HUES64 (cell line): Measurements from ENCODE around the gene FXYD5.

Source experiments
- H3K27ac ChIP-seq: 2 replicates; pipeline ENCODE4 v1.7.0; 2013; ENCODE audit warnings: low read depth, low read length, inconsistent platforms
- H3K27me3 ChIP-seq: 2 replicates; pipeline ENCODE4 v1.6.1; 2013; ENCODE audit warnings: mild to moderate bottlenecking, low read length; ENCODE audit not compliant: insufficient read depth
- H3K36me3 ChIP-seq: 2 replicates; pipeline ENCODE4 v1.6.1; 2013; ENCODE audit warnings: mild to moderate bottlenecking, low read length; ENCODE audit not compliant: insufficient read depth
- H3K4me1 ChIP-seq: 2 replicates; pipeline ENCODE4 v1.6.1; 2013; ENCODE audit warnings: mild to moderate bottlenecking, low read length, moderate library complexity; ENCODE audit not compliant: insufficient read depth
- H3K4me3 ChIP-seq: 2 replicates; pipeline ENCODE4 v1.5.1; 2013; ENCODE audit warnings: mild to moderate bottlenecking, low read length, moderate library complexity
- H3K9ac ChIP-seq: 2 replicates; pipeline ENCODE4 v1.6.1; 2013; ENCODE audit warnings: mild to moderate bottlenecking, low read depth, low read length
- H3K9me3 ChIP-seq: 2 replicates; pipeline ENCODE4 v1.6.1; 2013; ENCODE audit warnings: low read depth, low read length; ENCODE audit not compliant: insufficient read depth
- WGBS: fragments of 150-250, 120-280 bp; methylation state at CpG from one replicate; pipeline ENCODE4 v1.1.7; 2013; ENCODE audit warnings: missing lambda C conversion rate; 5-methylcytosine and 5-hydroxymethylcytosine counted together

Gene FXYD5

DNA sequence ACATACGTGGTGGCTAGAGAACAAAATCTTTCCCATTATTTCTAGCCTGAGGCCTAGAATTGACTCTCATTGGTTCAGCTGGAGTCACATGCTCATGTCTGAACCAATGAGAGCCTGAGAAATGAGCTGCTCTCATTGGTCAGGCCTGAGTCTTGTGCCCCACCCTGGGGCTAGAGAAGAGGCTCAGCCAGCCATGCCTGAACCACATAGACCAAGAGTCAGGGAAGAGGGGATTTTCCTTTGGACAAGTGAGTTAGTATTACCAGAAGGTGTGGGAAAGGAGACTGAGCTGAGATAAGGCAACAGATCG is 6.9 kb downstream of the FXYD5 start:
- peaks cover 11% of the 10 kb centered on the region; the same call in 1 of the 2 replicates for H3K9me3 ChIP-seq
- H3K36me3 ChIP-seq: peaks cover 93% of the 10 kb centered on the region
- H3K9ac ChIP-seq: no peak overlapping the region
- 92% methylated on average over 2 of the region's 2 CpGs for WGBS
- no peak overlapping the region for H3K27ac ChIP-seq
- no peaks in the 10 kb centered on the region for H3K27me3 ChIP-seq
- H3K4me1 ChIP-seq: no peaks in the 10 kb centered on the region
- no peak overlapping the region for H3K4me3 ChIP-seq

DNA sequence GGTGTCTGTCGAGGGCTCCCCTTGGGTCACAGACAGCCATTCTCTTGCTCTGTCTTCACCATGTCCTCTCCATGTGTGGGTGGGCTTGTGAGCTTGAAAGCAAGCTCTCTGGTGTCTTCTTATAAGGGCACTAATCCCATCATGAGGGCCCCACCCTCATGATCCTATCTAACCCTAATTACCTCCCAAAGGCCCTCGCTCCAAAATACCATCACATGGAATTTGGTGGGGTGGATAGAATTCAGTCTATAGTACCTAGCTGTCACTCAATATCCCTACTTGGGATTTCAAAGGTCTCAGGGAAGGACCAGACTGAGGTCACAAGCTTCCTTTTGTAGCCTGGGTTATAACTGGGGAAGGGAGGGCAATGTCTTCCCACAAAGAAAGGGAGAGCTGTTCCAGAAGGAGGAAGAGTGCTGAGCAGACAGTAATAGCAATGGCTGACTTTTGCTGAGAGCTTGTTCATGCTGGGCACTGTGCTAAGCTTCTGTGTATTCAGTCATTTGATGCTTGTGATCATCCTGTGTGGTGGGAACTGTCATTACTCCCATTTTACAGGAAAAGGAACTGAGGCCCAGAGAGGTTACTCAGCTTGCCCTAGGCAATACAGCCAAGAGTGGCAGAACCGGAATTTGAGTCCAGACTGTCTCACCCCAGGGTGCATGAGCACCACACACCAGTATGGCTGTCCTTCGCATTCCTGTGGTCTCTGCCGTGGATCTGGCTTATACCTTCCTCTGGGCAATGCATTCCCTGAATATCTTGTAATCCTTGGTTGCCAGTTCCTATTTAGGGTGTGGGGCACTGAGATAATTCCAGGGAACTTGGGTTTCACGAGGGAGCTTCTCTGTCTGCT is 8.2 kb downstream of the FXYD5 start:
- Histone ChIP-seq H3K9me3 (peaks cover 13% of the 10 kb centered on the region; the same call in 1 of the 2 replicates), H3K27me3 (no peaks in the 10 kb centered on the region), H3K27ac (no peak overlapping the region), H3K9ac (no peak overlapping the region), H3K4me1 (no peaks in the 10 kb centered on the region), H3K36me3 (peaks cover 99% of the 10 kb centered on the region), H3K4me3 (no peak overlapping the region)
- WGBS: 90% methylated on average over 5 of the region's 6 CpGs

DNA sequence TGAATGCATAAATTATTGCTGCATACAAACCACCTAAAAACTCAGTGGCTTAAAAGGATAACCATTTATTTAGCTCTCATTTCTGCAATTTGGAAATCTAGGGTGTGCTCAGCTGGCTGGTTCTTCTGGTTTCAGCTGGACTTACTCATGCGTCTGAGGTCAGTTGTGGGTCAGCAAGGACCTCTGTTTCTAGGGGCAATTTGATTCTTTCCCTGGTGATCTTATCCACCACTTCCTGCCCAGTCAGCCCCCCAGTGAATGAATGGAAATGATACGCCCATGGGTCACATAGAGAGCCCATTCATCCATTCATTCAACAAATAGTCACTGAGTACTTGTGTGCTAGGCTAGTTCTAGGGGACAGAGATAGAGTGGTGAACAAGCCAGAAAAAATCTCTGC is 9.9 kb downstream of the FXYD5 start:
- Histone ChIP-seq H3K4me3 (no peak overlapping the region), H3K27me3 (no peaks in the 10 kb centered on the region), H3K9ac (no peak overlapping the region), H3K36me3 (peaks cover 88% of the 10 kb centered on the region), H3K9me3 (peaks cover 13% of the 10 kb centered on the region; the same call in 1 of the 2 replicates), H3K4me1 (no peaks in the 10 kb centered on the region), H3K27ac (no peak overlapping the region)
- WGBS: 91% methylated on average over 1 of the region's 2 CpGs

DNA sequence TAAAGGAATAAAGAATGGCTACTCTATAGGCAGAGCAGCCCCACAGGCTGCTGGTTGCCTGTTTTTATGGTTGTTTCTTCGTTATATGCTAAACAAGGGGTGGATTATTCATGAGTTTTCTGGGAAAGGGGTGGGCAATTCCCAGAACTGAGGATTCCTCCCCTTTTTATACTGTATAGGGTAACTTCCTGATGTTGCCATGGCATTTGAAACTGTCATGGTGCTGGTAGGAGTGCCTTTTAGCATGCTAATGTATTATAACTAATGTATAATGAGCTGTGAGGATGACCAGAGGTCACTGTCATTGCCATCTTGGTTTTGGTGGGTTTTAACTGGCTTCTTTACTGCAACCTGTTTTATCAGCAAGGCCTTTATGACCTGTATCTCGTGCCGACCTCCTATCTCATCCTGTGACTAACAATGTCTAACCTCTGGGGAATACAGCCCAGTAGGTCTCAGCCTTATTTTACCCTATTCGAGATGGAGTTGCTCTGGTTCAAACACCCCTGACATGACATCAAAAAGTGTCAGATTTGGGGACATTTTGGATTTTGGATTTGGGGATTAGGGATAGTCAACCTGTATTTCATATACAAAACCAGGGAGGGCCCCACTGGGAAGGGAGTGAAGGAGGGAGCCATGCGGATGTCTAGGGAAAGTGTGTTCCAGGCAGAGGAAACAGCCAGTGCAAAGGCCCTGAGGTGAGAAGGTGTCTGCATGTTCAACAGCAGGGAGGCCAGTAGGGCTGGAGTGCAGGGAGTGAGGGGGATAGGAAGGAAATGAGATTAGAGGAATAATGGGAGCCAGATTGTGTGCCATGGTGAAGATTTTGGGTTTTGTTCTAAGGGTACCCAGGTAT is 10.9 kb downstream of the FXYD5 start:
- Histone ChIP-seq H3K9ac (no peak overlapping the region), H3K4me3 (no peak overlapping the region), H3K36me3 (peaks cover 89% of the 10 kb centered on the region), H3K4me1 (no peaks in the 10 kb centered on the region), H3K9me3 (peaks cover 13% of the 10 kb centered on the region; the same call in 1 of the 2 replicates), H3K27me3 (no peaks in the 10 kb centered on the region), H3K27ac (no peak overlapping the region)
- 74% methylated on average over 5 of the region's 5 CpGs for WGBS

DNA sequence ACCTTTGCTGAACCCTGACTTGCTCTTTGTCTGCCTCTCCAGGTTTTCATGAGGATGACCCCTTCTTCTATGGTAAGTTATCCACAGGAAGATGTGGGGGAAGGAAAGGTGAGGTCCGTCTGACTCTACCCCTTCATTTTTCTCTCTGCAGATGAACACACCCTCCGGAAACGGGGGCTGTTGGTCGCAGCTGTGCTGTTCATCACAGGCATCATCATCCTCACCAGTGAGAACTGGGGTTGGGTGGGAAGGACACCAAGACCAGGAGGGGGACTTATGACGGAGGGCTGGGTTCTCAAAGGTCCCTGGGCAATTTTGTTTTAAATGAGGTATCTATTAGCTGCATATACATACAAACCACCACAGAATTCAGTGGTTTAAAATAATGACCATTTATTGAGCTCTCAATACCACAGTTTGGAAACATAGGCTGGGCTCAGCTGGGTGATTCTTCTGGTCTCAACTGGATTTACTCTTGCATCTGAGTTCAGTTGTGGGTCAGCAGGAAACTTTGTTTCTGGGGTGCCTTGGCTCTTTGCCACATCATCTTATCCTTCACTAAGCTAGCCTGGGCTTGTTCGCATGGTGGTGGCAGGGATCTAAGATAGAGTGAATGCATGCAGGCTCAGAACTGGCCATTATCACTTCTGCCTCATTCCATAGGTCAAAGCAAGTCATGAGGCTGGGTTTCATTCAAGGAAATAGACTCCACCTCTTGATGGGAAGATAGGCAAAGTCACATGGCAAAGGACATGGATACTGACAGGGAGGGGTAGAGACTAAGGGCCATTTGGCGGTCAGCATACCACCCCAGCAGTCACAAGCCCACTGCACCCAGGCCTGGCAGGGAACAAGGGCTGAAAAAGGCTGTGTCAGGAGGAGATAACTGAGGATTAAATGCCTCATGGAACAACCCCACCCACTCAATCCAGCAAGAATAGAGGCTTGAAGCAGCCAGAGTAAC is 11.8 kb downstream of the FXYD5 start:
- 92% methylated on average over 7 of the region's 7 CpGs for WGBS
- no peaks in the 10 kb centered on the region for H3K27me3 ChIP-seq
- peaks cover 13% of the 10 kb centered on the region; the same call in 1 of the 2 replicates for H3K9me3 ChIP-seq
- H3K4me1 ChIP-seq: no peaks in the 10 kb centered on the region
- H3K9ac ChIP-seq: no peak overlapping the region
- H3K36me3 ChIP-seq: peaks cover 83% of the 10 kb centered on the region
- H3K27ac ChIP-seq: no peak overlapping the region
- H3K4me3 ChIP-seq: no peak overlapping the region

DNA sequence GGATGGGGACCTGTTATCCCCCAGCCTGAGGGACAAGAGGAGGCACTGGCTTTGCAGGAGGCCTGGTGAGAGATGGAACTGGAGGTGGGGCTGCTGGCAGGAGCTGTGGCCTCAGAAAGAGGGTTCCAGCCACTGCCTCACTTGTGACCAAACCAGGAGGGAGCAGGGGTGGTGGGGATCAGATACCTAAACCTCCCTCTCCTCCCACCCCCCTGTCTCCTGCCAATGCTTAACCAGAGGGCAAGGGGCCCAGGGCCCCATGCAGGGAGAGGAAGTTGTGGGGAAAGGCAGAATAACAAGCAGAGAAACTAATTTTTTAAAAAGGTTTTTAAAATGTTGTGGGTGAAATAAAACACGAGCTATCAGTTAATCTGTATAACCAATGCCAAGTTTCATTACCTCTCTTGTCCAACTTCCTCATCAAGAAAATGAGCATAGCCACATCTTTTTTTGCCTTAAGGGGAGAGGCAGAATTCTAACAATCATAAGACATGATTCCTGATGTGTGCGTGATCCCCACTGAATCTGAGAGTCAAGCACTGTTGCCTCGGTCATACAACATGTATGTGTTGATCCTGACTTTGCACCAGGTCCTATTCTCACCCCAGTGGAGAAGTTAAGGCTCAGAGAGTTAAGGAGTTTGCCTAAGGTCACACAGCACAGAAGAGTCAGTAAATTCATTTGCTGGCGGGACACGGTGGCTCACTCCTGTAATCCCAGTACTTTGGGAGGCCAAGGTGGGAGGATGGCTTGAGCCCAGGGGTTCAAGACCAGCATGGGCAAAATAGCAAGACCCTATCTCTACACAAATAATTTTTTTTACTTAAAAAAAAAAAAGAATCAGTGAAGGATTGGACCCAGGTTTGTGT is 12.9 kb downstream of the FXYD5 start:
- Histone ChIP-seq H3K27me3 (no peaks in the 10 kb centered on the region), H3K36me3 (peaks cover 75% of the 10 kb centered on the region), H3K9ac (no peak overlapping the region), H3K27ac (no peak overlapping the region), H3K4me1 (no peaks in the 10 kb centered on the region), H3K4me3 (no peak overlapping the region), H3K9me3 (peaks cover 13% of the 10 kb centered on the region; the same call in 1 of the 2 replicates)
- 94% methylated on average over 5 of the region's 5 CpGs for WGBS

DNA sequence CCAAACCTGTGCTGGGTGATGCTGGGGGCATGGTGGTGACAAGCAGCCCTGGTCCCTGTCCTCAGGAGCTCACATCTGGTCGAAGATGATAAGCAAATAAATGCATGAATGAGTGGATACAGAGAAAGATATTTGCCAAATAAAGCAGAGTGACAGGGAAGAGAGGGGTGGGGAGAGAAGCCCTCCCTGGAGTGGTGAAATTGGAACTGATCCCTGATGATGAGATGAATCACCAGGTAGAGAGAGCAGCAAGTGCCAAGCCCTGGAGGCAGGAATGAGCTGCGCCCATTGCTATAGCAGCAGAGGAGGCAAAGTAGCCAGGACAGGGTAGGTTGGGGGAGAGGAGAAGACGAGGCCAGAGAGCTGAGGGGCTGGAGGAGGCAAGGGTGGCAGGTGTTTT is 13.7 kb downstream of the FXYD5 start:
- no peak overlapping the region for H3K9ac ChIP-seq
- H3K27ac ChIP-seq: no peak overlapping the region
- H3K9me3 ChIP-seq: peaks cover 13% of the 10 kb centered on the region; the same call in 1 of the 2 replicates
- H3K36me3 ChIP-seq: peaks cover 68% of the 10 kb centered on the region
- no peaks in the 10 kb centered on the region for H3K4me1 ChIP-seq
- no peak overlapping the region for H3K4me3 ChIP-seq
- 93% methylated on average over 3 of the region's 3 CpGs for WGBS
- H3K27me3 ChIP-seq: no peaks in the 10 kb centered on the region

DNA sequence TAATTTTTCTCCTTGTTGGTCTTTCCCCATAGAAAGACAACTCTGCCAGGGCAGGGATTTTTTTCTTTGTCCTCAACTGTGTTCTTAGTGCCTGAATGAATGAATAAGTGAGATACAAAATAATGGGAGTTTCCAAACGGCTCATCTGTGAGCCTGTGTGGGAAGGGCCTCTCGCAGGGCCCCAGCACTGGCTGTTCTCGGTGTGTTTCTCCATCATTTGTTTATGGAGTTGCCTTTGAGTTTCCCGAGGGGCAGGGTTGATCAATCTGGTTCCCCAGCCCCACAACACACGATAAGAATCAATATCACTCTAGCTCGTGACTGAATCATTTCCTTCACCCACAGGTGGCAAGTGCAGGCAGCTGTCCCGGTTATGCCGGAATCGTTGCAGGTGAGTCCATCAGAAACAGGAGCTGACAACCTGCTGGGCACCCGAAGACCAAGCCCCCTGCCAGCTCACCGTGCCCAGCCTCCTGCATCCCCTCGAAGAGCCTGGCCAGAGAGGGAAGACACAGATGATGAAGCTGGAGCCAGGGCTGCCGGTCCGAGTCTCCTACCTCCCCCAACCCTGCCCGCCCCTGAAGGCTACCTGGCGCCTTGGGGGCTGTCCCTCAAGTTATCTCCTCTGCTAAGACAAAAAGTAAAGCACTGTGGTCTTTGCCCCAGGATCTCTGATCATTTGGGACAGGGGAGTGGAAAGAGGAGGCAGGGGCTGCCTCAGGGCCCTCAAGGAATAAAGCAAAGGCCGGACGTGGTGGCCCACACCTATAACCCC is 14.9 kb downstream of the FXYD5 start:
- no peaks in the 10 kb centered on the region for H3K4me1 ChIP-seq
- peaks cover 56% of the 10 kb centered on the region for H3K36me3 ChIP-seq
- H3K9ac ChIP-seq: no peak overlapping the region
- H3K9me3 ChIP-seq: peaks cover 6% of the 10 kb centered on the region; the same call in 1 of the 2 replicates
- H3K4me3 ChIP-seq: no peak overlapping the region
- no peaks in the 10 kb centered on the region for H3K27me3 ChIP-seq
- WGBS: 89% methylated on average over 18 of the region's 18 CpGs
- H3K27ac ChIP-seq: no peak overlapping the region

DNA sequence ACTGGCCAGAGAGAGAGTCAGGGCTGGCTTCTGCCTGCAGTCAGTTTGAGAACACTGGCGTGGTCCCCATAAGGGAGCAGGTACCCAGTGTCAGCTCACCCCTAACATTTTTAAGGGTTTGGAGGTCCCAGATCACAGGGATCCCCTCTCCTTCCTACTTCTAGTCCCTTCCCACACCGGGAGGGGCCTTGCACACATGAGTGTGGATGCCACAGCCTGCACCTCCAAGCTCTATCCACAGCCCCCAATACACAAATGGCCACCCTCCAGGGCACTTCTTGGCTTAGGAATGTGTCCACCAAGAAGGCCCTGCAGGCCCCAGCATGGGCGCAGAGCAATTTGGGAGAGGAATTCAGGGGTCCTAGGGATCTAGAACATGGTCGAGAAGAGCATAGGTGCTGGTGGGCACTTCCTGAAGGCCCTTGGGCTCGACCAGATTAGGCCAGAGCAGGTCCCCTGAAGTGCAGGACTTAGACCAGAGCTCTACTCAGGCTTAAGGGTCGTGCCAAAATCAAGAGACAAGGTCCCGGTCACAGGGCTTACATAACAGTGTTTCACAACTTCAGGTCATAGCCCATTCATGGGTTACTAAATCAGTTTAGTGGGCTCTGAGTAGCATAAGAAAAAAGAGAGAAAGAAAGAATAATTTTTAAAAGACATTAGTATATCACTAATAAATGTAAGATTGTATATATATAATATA is 16.0 kb downstream of the FXYD5 start:
- peaks cover 6% of the 10 kb centered on the region; the same call in 1 of the 2 replicates for H3K9me3 ChIP-seq
- H3K36me3 ChIP-seq: peaks cover 45% of the 10 kb centered on the region
- no peak overlapping the region for H3K4me3 ChIP-seq
- 93% methylated on average over 7 of the region's 7 CpGs for WGBS
- H3K27me3 ChIP-seq: no peaks in the 10 kb centered on the region
- no peak overlapping the region for H3K9ac ChIP-seq
- no peaks in the 10 kb centered on the region for H3K4me1 ChIP-seq
- no peak overlapping the region for H3K27ac ChIP-seq
